ENCODE data around the gene HDGFL2. TPM values are rescaled to one million over a fixed set of nuclear protein-coding genes. Genes with fewer than 3 reads are reported as not detected.

The HDGFL2 gene
- polyA plus RNA-seq, 1 experiment = 26.0 TPM

DNA sequence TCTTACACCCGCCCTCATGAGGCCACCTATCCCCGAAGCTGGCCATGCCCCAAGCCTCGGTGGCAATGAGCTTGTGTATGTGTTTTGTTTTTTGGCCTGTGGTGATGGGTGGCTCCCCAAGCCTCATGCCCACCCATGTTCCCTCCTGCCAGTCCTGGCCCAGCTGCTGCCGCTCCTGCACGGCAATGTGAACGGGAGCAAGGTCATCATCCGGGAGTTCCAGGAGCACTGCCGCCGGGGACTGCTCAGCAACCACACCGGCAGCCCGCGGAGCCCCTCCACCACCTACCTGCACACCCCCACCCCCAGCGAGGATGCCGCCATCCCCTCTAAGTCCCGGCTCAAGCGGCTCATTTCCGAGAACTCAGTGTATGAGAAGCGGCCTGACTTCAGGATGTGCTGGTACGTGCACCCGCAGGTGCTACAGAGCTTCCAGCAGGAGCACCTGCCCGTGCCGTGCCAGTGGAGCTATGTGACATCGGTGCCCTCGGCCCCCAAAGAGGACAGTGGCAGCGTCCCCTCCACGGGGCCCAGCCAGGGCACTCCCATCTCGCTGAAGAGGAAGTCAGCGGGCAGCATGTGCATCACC is 39.1 kb upstream of the HDGFL2 start:
- TF ChIP-seq, protein P1, sequence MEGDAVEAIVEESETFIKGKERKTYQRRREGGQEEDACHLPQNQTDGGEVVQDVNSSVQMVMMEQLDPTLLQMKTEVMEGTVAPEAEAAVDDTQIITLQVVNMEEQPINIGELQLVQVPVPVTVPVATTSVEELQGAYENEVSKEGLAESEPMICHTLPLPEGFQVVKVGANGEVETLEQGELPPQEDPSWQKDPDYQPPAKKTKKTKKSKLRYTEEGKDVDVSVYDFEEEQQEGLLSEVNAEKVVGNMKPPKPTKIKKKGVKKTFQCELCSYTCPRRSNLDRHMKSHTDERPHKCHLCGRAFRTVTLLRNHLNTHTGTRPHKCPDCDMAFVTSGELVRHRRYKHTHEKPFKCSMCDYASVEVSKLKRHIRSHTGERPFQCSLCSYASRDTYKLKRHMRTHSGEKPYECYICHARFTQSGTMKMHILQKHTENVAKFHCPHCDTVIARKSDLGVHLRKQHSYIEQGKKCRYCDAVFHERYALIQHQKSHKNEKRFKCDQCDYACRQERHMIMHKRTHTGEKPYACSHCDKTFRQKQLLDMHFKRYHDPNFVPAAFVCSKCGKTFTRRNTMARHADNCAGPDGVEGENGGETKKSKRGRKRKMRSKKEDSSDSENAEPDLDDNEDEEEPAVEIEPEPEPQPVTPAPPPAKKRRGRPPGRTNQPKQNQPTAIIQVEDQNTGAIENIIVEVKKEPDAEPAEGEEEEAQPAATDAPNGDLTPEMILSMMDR (IDR thresholded peaks at IDR 0.05; ENCODE audit: insufficient read depth, low read depth, low read length) = no peak
- Histone ChIP-seq H3K27me3 (ENCODE audit: control insufficient read depth, insufficient read depth, low read length) (no peaks in the 10 kb centered on the region), H3K4me3 (ENCODE audit: low read depth, low read length) (no peak overlapping the region), H3K36me3 (ENCODE audit: control insufficient read depth, insufficient read depth, low read length) (peaks cover 13% of the 10 kb centered on the region)
- CTCF ChIA-PET = interaction anchor here (1.0 kb wide), 1 partner anchor 13 kb away, joined by 3 read pairs; no protein-coding TSS in a partner anchor
- POLR2A ChIA-PET = no interaction called here
- DNase-seq (ENCODE audit: low read depth) = no peak

DNA sequence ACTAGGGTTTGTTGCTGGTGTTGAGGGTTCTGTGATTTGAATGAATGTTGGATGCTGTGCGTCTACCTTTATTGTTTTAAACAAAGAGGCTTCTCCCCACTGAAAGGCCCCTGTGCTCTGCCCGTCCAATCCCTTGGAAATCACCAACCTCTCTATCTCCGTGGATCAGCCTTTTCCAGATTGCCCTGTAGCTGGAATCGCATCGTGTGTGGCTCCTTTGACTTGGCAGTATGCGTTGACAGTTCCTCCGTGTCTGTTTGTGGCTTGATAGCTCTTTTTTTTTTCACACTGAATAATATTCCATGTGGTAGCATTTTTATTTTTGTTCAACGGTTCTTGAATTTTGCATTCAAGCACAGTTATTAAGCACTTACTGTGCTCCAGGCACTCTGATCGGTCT is 37.7 kb upstream of the HDGFL2 start:
- TF ChIP-seq, protein P1 (IDR thresholded peaks at IDR 0.05; ENCODE audit: insufficient read depth, low read depth, low read length) = no peak
- ChIA-PET POLR2A (no interaction called here), CTCF (interaction anchor here (0.6 to 1.0 kb wide), 2 partner anchors 17 to 359 kb away, joined by 3 read pairs; no protein-coding TSS in a partner anchor)
- no peak for DNase-seq (ENCODE audit: low read depth)
- Histone ChIP-seq H3K4me3 (ENCODE audit: low read depth, low read length) (no peak overlapping the region), H3K36me3 (ENCODE audit: control insufficient read depth, insufficient read depth, low read length) (peaks cover 13% of the 10 kb centered on the region), H3K27me3 (ENCODE audit: control insufficient read depth, insufficient read depth, low read length) (no peaks in the 10 kb centered on the region)

DNA sequence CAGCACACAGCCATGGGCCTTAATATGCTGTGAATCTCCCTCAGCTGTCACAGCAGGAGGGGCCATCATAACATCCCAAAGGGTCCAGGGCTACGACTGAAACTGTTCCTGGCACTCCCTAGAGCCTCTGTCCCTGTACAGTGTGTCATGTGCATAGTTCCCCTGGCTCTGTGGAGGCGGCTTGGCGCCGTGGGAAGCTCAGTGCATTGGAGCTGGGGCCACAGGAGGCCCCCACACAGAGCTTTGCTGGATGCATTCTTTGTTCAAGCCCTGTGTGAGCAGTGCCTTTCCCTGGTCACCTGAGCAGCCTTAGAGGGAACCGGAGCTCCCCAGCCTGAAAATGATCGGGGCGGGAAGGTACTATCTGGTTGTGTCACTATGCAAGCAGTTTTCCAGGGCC is 35.9 kb upstream of the HDGFL2 start:
- H3K4me3 ChIP-seq (ENCODE audit: low read depth, low read length) = no peak overlapping the region
- ChIA-PET POLR2A (no interaction called here), CTCF (interaction anchor here (1.1 kb wide), 1 partner anchor 83 kb away, joined by 4 read pairs; no protein-coding TSS in a partner anchor)
- TF ChIP-seq, protein P1 (IDR thresholded peaks at IDR 0.05; ENCODE audit: insufficient read depth, low read depth, low read length) = no peak
- H3K27me3 ChIP-seq (ENCODE audit: control insufficient read depth, insufficient read depth, low read length) = no peaks in the 10 kb centered on the region
- H3K36me3 ChIP-seq (ENCODE audit: control insufficient read depth, insufficient read depth, low read length) = peaks cover 11% of the 10 kb centered on the region
- no peak for DNase-seq (ENCODE audit: low read depth)

DNA sequence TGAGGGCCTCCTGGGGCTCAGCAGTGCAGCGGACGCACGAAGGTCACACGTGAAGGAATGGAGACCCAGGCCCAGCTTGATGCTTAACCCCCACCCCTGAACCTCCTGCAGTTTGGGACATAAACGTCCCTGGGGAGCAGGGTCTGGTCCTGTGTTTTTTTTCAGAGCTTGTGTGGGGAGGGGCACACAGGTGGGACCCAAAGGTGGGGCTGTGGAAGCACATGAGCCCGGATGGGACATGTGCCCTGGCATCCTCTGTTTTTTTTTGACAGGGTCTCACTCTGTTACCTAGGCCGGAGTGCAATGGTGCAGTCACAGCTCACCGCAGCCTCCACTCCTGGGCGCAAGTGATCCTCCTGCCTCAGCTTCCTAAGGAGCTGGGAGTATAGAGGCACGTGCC is 35.0 kb upstream of the HDGFL2 start:
- DNase-seq (ENCODE audit: low read depth) = no peak
- H3K4me3 ChIP-seq (ENCODE audit: low read depth, low read length) = no peak overlapping the region
- TF ChIP-seq, protein P1 (IDR thresholded peaks at IDR 0.05; ENCODE audit: insufficient read depth, low read depth, low read length) = no peak
- H3K36me3 ChIP-seq (ENCODE audit: control insufficient read depth, insufficient read depth, low read length) = peaks cover 7% of the 10 kb centered on the region
- H3K27me3 ChIP-seq (ENCODE audit: control insufficient read depth, insufficient read depth, low read length) = no peaks in the 10 kb centered on the region
- POLR2A ChIA-PET = no interaction called here
- CTCF ChIA-PET = interaction anchor here (1.0 kb wide), 1 partner anchor 10 kb away, joined by 3 read pairs; no protein-coding TSS in a partner anchor

DNA sequence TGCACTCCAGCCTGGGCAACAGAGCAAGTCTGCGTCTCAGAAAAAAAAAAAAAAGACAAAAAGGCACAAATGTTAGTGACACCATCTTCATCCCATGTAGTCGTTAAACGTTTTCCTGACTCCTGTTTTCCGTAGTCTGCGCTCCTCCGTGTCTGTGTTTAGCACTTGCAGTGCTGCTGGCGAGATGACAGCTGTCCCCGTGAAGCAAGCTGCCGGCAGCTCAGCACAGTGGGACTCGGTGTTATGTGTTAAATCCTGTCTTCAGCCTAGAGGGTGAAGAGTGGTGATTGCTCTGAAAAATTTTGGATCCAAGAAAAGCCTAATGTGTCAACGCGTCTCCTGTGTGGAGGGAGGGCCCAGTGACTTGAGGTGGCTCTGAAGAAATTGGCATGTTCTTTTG is 32.9 kb upstream of the HDGFL2 start:
- ChIA-PET CTCF (interaction anchor here (0.7 kb wide), 1 partner anchor 27 kb away, joined by 5 read pairs; no protein-coding TSS in a partner anchor), POLR2A (no interaction called here)
- H3K4me3 ChIP-seq (ENCODE audit: low read depth, low read length) = no peak overlapping the region
- peaks cover 2% of the 10 kb centered on the region; the same call in 1 of the 2 replicates for H3K36me3 ChIP-seq (ENCODE audit: control insufficient read depth, insufficient read depth, low read length)
- no peak for DNase-seq (ENCODE audit: low read depth)
- TF ChIP-seq, protein P1 (IDR thresholded peaks at IDR 0.05; ENCODE audit: insufficient read depth, low read depth, low read length) = no peak
- H3K27me3 ChIP-seq (ENCODE audit: control insufficient read depth, insufficient read depth, low read length) = no peaks in the 10 kb centered on the region

All from BJ (cell line).